HG03521 (cell line): ENCODE measurements around the gene TPST2.

Source experiments
- ATAC-seq: cut with Tn5 transposase; IDR thresholded peaks from one replicate; pipeline ENCODE4 v1.9.1; 2021; ENCODE audit warnings: mild to moderate bottlenecking, moderate library complexity; ENCODE audit not compliant: unreplicated experiment

The TPST2 gene

GRCh38 chr22:26559961-26560575, 29.9 kb downstream of the TPST2 start:
- ATAC-seq = no peak

- no peak for ATAC-seq
These were observed 31.6 kb downstream of the TPST2 start for GRCh38 chr22:26558248-26558895.

GRCh38 chr22:26556904-26557303, 33.0 kb downstream of the TPST2 start:
- no peak for ATAC-seq

- ATAC-seq = no peak
These were observed 34.5 kb downstream of the TPST2 start for GRCh38 chr22:26555478-26555877.

- ATAC-seq = no peak
These were observed 35.0 kb downstream of the TPST2 start for GRCh38 chr22:26554956-26555355.

GRCh38 chr22:26553056-26553752, 36.7 kb downstream of the TPST2 start:
- no peak for ATAC-seq

GRCh38 chr22:26552466-26552865, 37.5 kb downstream of the TPST2 start:
- ATAC-seq = no peak

GRCh38 chr22:26551568-26551967, 38.4 kb downstream of the TPST2 start:
- ATAC-seq = no peak

- no peak for ATAC-seq
These were observed 39.4 kb downstream of the TPST2 start for GRCh38 chr22:26550498-26551033.

GRCh38 chr22:26549902-26550497, 39.9 kb downstream of the TPST2 start:
- no peak for ATAC-seq

GRCh38 chr22:26548984-26549383, 40.9 kb downstream of the TPST2 start:
- ATAC-seq = no peak

GRCh38 chr22:26548303-26548702, 41.6 kb downstream of the TPST2 start:
- no peak for ATAC-seq

GRCh38 chr22:26547837-26548236, 42.1 kb downstream of the TPST2 start:
- no peak for ATAC-seq

GRCh38 chr22:26547426-26547825, 42.5 kb downstream of the TPST2 start:
- ATAC-seq = no peak

GRCh38 chr22:26546282-26546681, 43.6 kb downstream of the TPST2 start:
- no peak for ATAC-seq

GRCh38 chr22:26545827-26546226, 44.1 kb downstream of the TPST2 start:
- no peak for ATAC-seq

- no peak for ATAC-seq
These were observed 44.5 kb downstream of the TPST2 start for GRCh38 chr22:26545385-26545784.

GRCh38 chr22:26544489-26544888, 45.4 kb downstream of the TPST2 start:
- no peak for ATAC-seq

GRCh38 chr22:26542831-26543230, 47.1 kb downstream of the TPST2 start:
- no peak for ATAC-seq

- no peak for ATAC-seq
These were observed 48.6 kb downstream of the TPST2 start for GRCh38 chr22:26541167-26541819.

- no peak for ATAC-seq
These were observed 49.8 kb downstream of the TPST2 start for GRCh38 chr22:26540119-26540518.
